ENCODE data around the gene DNASE1L1.

Gene DNASE1L1

GRCh38 chrX:154359362-154360154, 49.5 kb downstream of the DNASE1L1 start:
- DNase-seq (ENCODE audit: low read depth, low spot score) = no peak
- no peak overlapping the region for H3K4me3 ChIP-seq (ENCODE audit: low read length)

GRCh38 chrX:154358829-154359228, 50.2 kb downstream of the DNASE1L1 start:
- no peak for DNase-seq (ENCODE audit: low read depth, low spot score)
- H3K4me3 ChIP-seq (ENCODE audit: low read length) = no peak overlapping the region

GRCh38 chrX:154358011-154358410, 51.0 kb downstream of the DNASE1L1 start:
- no peak for DNase-seq (ENCODE audit: low read depth, low spot score)
- H3K4me3 ChIP-seq (ENCODE audit: low read length) = no peak overlapping the region

GRCh38 chrX:154357205-154357604, 51.8 kb downstream of the DNASE1L1 start:
- H3K4me3 ChIP-seq (ENCODE audit: low read length) = no peak overlapping the region
- DNase-seq (ENCODE audit: low read depth, low spot score) = no peak

- H3K4me3 ChIP-seq (ENCODE audit: low read length) = no peak overlapping the region
- DNase-seq (ENCODE audit: low read depth, low spot score) = no peak
Observed at GRCh38 chrX:154356596-154356995, 52.5 kb downstream of the DNASE1L1 start.

- no peak for DNase-seq (ENCODE audit: low read depth, low spot score)
- no peak overlapping the region for H3K4me3 ChIP-seq (ENCODE audit: low read length)
Observed at GRCh38 chrX:154355776-154356140, 53.3 kb downstream of the DNASE1L1 start.

GRCh38 chrX:154355094-154355775, 53.8 kb downstream of the DNASE1L1 start:
- H3K4me3 ChIP-seq (ENCODE audit: low read length) = no peak overlapping the region
- no peak for DNase-seq (ENCODE audit: low read depth, low spot score)

GRCh38 chrX:154354516-154354915, 54.5 kb downstream of the DNASE1L1 start:
- H3K4me3 ChIP-seq (ENCODE audit: low read length) = no peak overlapping the region
- no peak for DNase-seq (ENCODE audit: low read depth, low spot score)

GRCh38 chrX:154354013-154354412, 55.0 kb downstream of the DNASE1L1 start:
- H3K4me3 ChIP-seq (ENCODE audit: low read length) = no peak overlapping the region
- no peak for DNase-seq (ENCODE audit: low read depth, low spot score)

- DNase-seq (ENCODE audit: low read depth, low spot score) = no peak
- no peak overlapping the region for H3K4me3 ChIP-seq (ENCODE audit: low read length)
Observed at GRCh38 chrX:154353172-154353843, 55.7 kb downstream of the DNASE1L1 start.

- DNase-seq (ENCODE audit: low read depth, low spot score) = no peak
- no peak overlapping the region for H3K4me3 ChIP-seq (ENCODE audit: low read length)
Observed at GRCh38 chrX:154352466-154352865, 56.6 kb downstream of the DNASE1L1 start.

GRCh38 chrX:154352012-154352401, 57.0 kb downstream of the DNASE1L1 start:
- DNase-seq (ENCODE audit: low read depth, low spot score) = no peak
- H3K4me3 ChIP-seq (ENCODE audit: low read length) = no peak overlapping the region

All from Jurkat, Clone E6-1 (cell line).